ENCODE results near the gene CDX1. TPM values are rescaled to one million over a fixed set of nuclear protein-coding genes. Genes with fewer than 3 reads are reported as not detected.
A peak's percentile ranks its signal among the peaks of the same experiment; 100 is the strongest.

Gene CDX1
- total and polyA plus RNA-seq, 2 of the 8 experiments (the other 6 are each of a cell fraction or from before 2014, with no cell fraction given), result not detected

- Histone ChIP-seq H3K79me1 (ENCODE audit: low read depth, low read length) (no peaks in the 10 kb centered on the region), H3K9ac (replicated peaks in 1 of 4; ENCODE audit: extremely low read depth in 1 of 4, low read depth in 3 of 4, low read length in 3 of 4) (no peak overlapping the region), H3K27me3 (replicated peaks in 1 of 4; ENCODE audit: control insufficient read depth in 3 of 4, extremely low read depth in 1 of 4, insufficient read depth in 3 of 4, low read length in 3 of 4) (no peaks in the 10 kb centered on the region; a peak in 2 of 7 replicates), H3K36me3 (ENCODE audit: control insufficient read depth in 2 of 4, insufficient read depth in 4 of 4, low read length in 3 of 4) (no peaks in the 10 kb centered on the region), H3K79me2 (ENCODE audit: control insufficient read depth in 1 of 2, insufficient read depth in 2 of 2, low read length in 2 of 2) (no peaks in the 10 kb centered on the region), H2AK5ac (ENCODE audit: low read depth, low read length) (no peak overlapping the region), H4K91ac (replicated peaks; ENCODE audit: insufficient read length, low read length) (no peak overlapping the region), H3K14ac (ENCODE audit: insufficient read length) (no peak overlapping the region), H2BK12ac (ENCODE audit: low read depth, low read length) (peak overlapping the region; percentile 78), H3K56ac (replicated peaks; ENCODE audit: insufficient read length, low read depth, low read length) (no peak overlapping the region), H3K9me3 (ENCODE audit: insufficient read depth in 2 of 2, low read depth in 1 of 2, low read length in 1 of 2) (no peaks in the 10 kb centered on the region), H3K4me3 (ENCODE audit: extremely low read depth in 1 of 4, insufficient read depth in 2 of 4, low read depth in 3 of 4, low read length in 4 of 4) (peak overlapping the region in 1 of 4 experiments; percentile 50; a peak in 1 of 8 replicates), H3K4me2 (ENCODE audit: insufficient read depth in 1 of 2, low read depth in 2 of 2, low read length in 2 of 2) (peak overlapping the region; percentile 44 to 73), H4K5ac (ENCODE audit: insufficient read length, low read depth, low read length) (no peak overlapping the region), H3K4me1 (replicated peaks in 1 of 4; ENCODE audit: control insufficient read depth in 3 of 4, insufficient read depth in 4 of 4, low read length in 3 of 4) (peaks cover 6 to 25% (median 13%) of the 10 kb centered on the region in 4 experiments), H3K23ac (ENCODE audit: insufficient read length) (no peak overlapping the region), H3K18ac (ENCODE audit: extremely low read depth, low read length) (no peak overlapping the region; the same call in 1 of the 2 replicates), H2AFZ (ENCODE audit: low read length) (no peak overlapping the region), H3K23me2 (ENCODE audit: low read depth, low read length) (no peaks in the 10 kb centered on the region; the same call in 1 of the 2 replicates), H4K20me1 (replicated peaks in 1 of 2; ENCODE audit: control insufficient read depth in 1 of 2, insufficient read depth in 2 of 2, low read length in 2 of 2) (no peaks in the 10 kb centered on the region), H2BK15ac (ENCODE audit: low read length) (no peak overlapping the region), H3K4ac (replicated peaks; ENCODE audit: insufficient read length, low read depth, low read length) (no peak overlapping the region), H3K27ac (ENCODE audit: low read depth, low read length) (no peak overlapping the region), H2BK5ac (ENCODE audit: low read depth, low read length) (0 out of 2 replicates have a peak overlapping the region, but pooled peaks have one; percentile 8), H2BK120ac (replicated peaks; ENCODE audit: low read depth, low read length) (no peak overlapping the region), H2BK20ac (ENCODE audit: low read length) (no peak overlapping the region), H4K8ac (ENCODE audit: extremely low read depth, insufficient read depth, low read length) (no peak overlapping the region)
- FAIRE-seq, result no peak
- CTCF ChIA-PET (ENCODE audit: partially characterized antibody), result interaction anchor here (0.7 to 15.3 kb wide), 18 partner anchors 7 to 245 kb away, joined by 3 to 372 read pairs (median 6); no protein-coding TSS in a partner anchor
- POLR2A ChIA-PET (ENCODE audit: partially characterized antibody), result interaction anchor here (0.7 to 3.4 kb wide), 4 partner anchors 16 to 95 kb away, joined by 3 to 14 read pairs (median 4); no protein-coding TSS in a partner anchor
- no peak for TF ChIP-seq JUND (IDR thresholded peaks at IDR 0.05; ENCODE audit: low read length)
- no peak for TF ChIP-seq RFX5 (IDR thresholded peaks at IDR 0.05; ENCODE audit: borderline replicate concordance, low read depth, low read length)
- no peak for TF ChIP-seq EZH2 (IDR thresholded peaks at IDR 0.05; ENCODE audit: low read depth, low read length, severe bottlenecking)
- TF ChIP-seq RAD21 (IDR thresholded peaks at IDR 0.05 in 1 of 2, conservative IDR thresholded peaks at IDR 0.05 in 1 of 2; ENCODE audit: low read depth in 2 of 2, low read length in 2 of 2), result no peak
- TF ChIP-seq MAX (IDR thresholded peaks at IDR 0.05), result no peak
- TF ChIP-seq RBBP5 (IDR thresholded peaks at IDR 0.05; ENCODE audit: borderline replicate concordance, low read depth, low read length), result no peak
- TF ChIP-seq JUN (IDR thresholded peaks at IDR 0.05; ENCODE audit: low read depth, low read length), result no peak
- TF ChIP-seq POU5F1 (IDR thresholded peaks at IDR 0.05; ENCODE audit: low read depth, low read length), result no peak
- no peak for TF ChIP-seq SP1 (IDR thresholded peaks at IDR 0.05; ENCODE audit: low read depth, low read length)
- no peak for TF ChIP-seq SAP30 (IDR thresholded peaks at IDR 0.05; ENCODE audit: insufficient read depth, insufficient replicate concordance, low read length)
- DNase-seq (ENCODE audit: low read depth in 1 of 2, low spot score in 2 of 2), result no peak
- 60% methylated on average over 7 of the region's 7 CpGs; no CpG with 5 or more reads in 1 of the 2 experiments for WGBS, 2 experiments (ENCODE audit: extremely low coverage in 1 of 2, insufficient coverage in 1 of 2, insufficient read length in 1 of 2, insufficient replicate concordance in 2 of 2, low coverage in 1 of 2, low lambda C conversion rate in 2 of 2, missing lambda C conversion rate in 1 of 2)
These were observed 11.9 kb upstream of the CDX1 start for GRCh38 chr5:150154618-150155128.

Measured in H1 (cell line).